ENCODE results near the gene FSD1. TPM values are rescaled to one million over a fixed set of nuclear protein-coding genes. Genes with fewer than 3 reads are reported as not detected.

FSD1 gene
- total and polyA plus RNA-seq, 9 of the 15 experiments (the other 6 are each of a cell fraction or from before 2014, with no cell fraction given): 0.11 to 1.9 (median 0.94) TPM; not detected in 1

DNA sequence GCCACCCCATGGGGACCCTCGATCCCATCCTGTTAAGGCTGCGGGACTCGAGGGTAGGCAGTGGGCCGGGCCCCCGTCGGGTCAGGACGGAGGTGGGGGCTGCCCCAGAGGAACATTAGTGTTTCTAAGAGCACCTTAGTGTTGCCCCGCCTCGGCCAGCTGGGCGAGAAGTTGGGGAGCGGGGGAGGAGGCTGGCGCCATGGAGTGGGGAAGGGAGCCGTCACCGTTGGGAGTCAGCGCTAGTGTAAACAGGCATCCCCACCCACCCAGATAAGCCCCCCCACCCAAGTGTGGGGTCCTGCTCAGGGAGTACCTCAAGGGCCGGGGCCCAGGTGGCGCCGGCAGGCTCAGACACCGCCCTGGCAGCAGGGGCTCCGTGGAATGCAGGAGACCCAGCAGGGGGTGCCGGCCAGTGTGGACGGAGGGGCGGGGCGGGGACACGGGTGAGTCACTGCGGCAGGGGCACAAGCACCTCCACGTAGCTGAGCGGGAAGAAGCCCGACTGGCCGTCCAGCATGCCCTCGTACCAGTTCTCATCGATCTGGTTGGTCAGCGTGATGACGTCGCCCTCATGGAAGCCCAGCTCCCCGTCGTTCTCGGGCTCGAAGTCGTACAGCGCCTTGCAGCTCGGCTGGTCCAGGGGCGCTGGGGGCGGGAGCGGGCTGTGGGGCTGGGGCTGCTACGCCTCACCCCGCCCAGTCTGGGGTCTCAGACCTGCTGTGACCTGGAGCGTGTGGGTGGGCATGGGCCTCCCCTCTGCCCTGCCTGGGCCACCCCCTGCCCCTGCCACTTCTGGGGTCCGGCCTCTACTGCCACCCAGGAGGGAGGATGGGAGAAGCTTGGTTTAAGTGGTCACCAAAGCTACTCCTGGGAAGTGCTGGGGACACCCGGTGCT, 57.0 kb downstream of the FSD1 start (continued):
- TF ChIP-seq ZBTB40 (IDR thresholded peaks at IDR 0.05) (no peak), ZBTB40 (CRISPR knock-in tag; IDR thresholded peaks at IDR 0.05) (no peak), ZBTB1 (CRISPR knock-in tag; IDR thresholded peaks at IDR 0.05; ENCODE audit: borderline replicate concordance, low read depth) (no peak)
